Uterus (tissue), 4 donors: Measurements from ENCODE around the gene MBP. TPM values are rescaled to one million over a fixed set of nuclear protein-coding genes. Genes with fewer than 3 reads are reported as not detected.
A peak's percentile ranks its signal among the peaks of the same experiment; 100 is the strongest.

Source experiments
- DNase-seq, 2 donors: peaks; one replicate each; pipeline ENCODE4 v3.0.0-alpha.2; 2019 to 2020
- H3K27ac ChIP-seq, 2 donors: fragments of 200-600 bp; sonication (generic); 1 replicate in 1 of 2; 2 replicates in 1 of 2; pipeline ENCODE4 v1.5.1; 2016 to 2018
- H3K27me3 ChIP-seq, 2 donors: fragments of 200-600 bp; sonication (generic); one replicate each; pipeline ENCODE4 v1.5.1; 2018 to 2019; ENCODE audit warnings: control low read depth in 1 of 2
- H3K36me3 ChIP-seq, 2 donors: fragments of 200-600 bp; sonication (generic); one replicate each; pipeline ENCODE4 v1.5.1; 2019; ENCODE audit warnings: control low read depth in 1 of 2
- H3K4me1 ChIP-seq, 2 donors: fragments of 200-600 bp; sonication (generic); one replicate each; pipeline ENCODE4 v1.5.1; 2018 to 2019; ENCODE audit warnings: control low read depth in 1 of 2
- H3K4me3 ChIP-seq, 2 donors: fragments of 200-600 bp; sonication (generic); 1 replicate in 1 of 2; 2 replicates in 1 of 2; pipeline ENCODE4 v1.5.1; 2018 to 2019; ENCODE audit warnings: mild to moderate bottlenecking in 1 of 2
- H3K9me3 ChIP-seq, 2 donors: fragments of 200-600 bp; sonication (generic); one replicate each; pipeline ENCODE4 v1.5.1; 2019; ENCODE audit warnings: control low read depth in 1 of 2
- CTCF ChIP-seq, 4 experiments: fragments of 200-600 bp in 2 of 4; fragments of 450-650 bp in 2 of 4; sonication (generic) in 2 of 4; IDR thresholded peaks; one replicate each; pipeline ENCODE4 v1.5.1; 2016 to 2019; ENCODE audit warnings: antibody characterized with exemption in 4 of 4, mild to moderate bottlenecking in 2 of 4, moderate library complexity in 1 of 4
- POLR2A ChIP-seq, 2 donors: fragments of 450-650 bp; IDR thresholded peaks; one replicate each; pipeline ENCODE4 v1.6.1; 2016; ENCODE audit warnings: antibody characterized with exemption in 2 of 2, mild to moderate bottlenecking in 1 of 2, moderate library complexity in 1 of 2
- intact Hi-C: fragments of 100-400 bp; cut with DNase I; formaldehyde crosslinking; loops from one replicate; pipeline ENCODE4 v1.15.1; 2023; ENCODE audit warnings: low total_unique reads
- total RNA-seq, 4 donors: library from RNA; depleted of rRNA in 3 of 4; stranded (reverse); fragments of >200 nt in 3 of 4; gene quantifications; one replicate each; pipeline versions ENCODE4 v1.1.0 to v1.2.4, GENCODE V29; 2014 to 2023
- donor health status: DM: yes; HTN: yes; CAD: no.

The MBP gene
- total RNA-seq, 4 donors from 2014 or later: 12.1 to 52.2 (median 19.8) TPM

- Histone ChIP-seq H3K4me1 (no peaks in the 10 kb centered on the region), H3K27ac (no peak overlapping the region), H3K36me3 (no peaks in the 10 kb centered on the region), H3K9me3 (no peaks in the 10 kb centered on the region), H3K4me3 (no peak overlapping the region), H3K27me3 (no peaks in the 10 kb centered on the region)
- intact Hi-C loops: no loop called here
- DNase-seq: peak; percentile 39 to 58
- TF ChIP-seq CTCF (IDR thresholded peaks at IDR 0.05): no peak
Measured at GRCh38 chr18:77165503-77166188, 33.1 kb upstream of the MBP start.

- TF ChIP-seq CTCF (IDR thresholded peaks at IDR 0.05): no peak
- TF ChIP-seq POLR2A (IDR thresholded peaks at IDR 0.05): no peak
Measured at GRCh38 chr18:77164763-77165485, 32.3 kb upstream of the MBP start.

GRCh38 chr18:77164026-77164425 is 31.4 kb upstream of the MBP start:
- no peak overlapping the region for H3K4me3 ChIP-seq
- H3K9me3 ChIP-seq: no peaks in the 10 kb centered on the region
- H3K36me3 ChIP-seq: no peaks in the 10 kb centered on the region
- TF ChIP-seq POLR2A (IDR thresholded peaks at IDR 0.05): no peak
- TF ChIP-seq CTCF (IDR thresholded peaks at IDR 0.05): no peak
- no peak overlapping the region for H3K27ac ChIP-seq
- intact Hi-C loops: no loop called here
- no peaks in the 10 kb centered on the region for H3K27me3 ChIP-seq
- no peaks in the 10 kb centered on the region for H3K4me1 ChIP-seq
- DNase-seq: no peak

More at GRCh38 chr18:77164763-77165485, 32.3 kb upstream of the MBP start:
- intact Hi-C loops: no loop called here
- no peak for DNase-seq
- no peaks in the 10 kb centered on the region for H3K27me3 ChIP-seq
- no peaks in the 10 kb centered on the region for H3K9me3 ChIP-seq
- H3K27ac ChIP-seq: no peak overlapping the region
- no peak overlapping the region for H3K4me3 ChIP-seq
- H3K4me1 ChIP-seq: no peaks in the 10 kb centered on the region
- no peaks in the 10 kb centered on the region for H3K36me3 ChIP-seq

- H3K36me3 ChIP-seq: no peaks in the 10 kb centered on the region
- no peaks in the 10 kb centered on the region for H3K9me3 ChIP-seq
- no peak overlapping the region for H3K4me3 ChIP-seq
- no peaks in the 10 kb centered on the region for H3K27me3 ChIP-seq
- no peak overlapping the region for H3K27ac ChIP-seq
- no peaks in the 10 kb centered on the region for H3K4me1 ChIP-seq
- TF ChIP-seq POLR2A (IDR thresholded peaks at IDR 0.05) (no peak), CTCF (IDR thresholded peaks at IDR 0.05) (no peak)
- DNase-seq: no peak
- intact Hi-C loops: no loop called here
Measured at GRCh38 chr18:77162580-77162979, 30.0 kb upstream of the MBP start.

GRCh38 chr18:77161961-77162360 is 29.4 kb upstream of the MBP start:
- Histone ChIP-seq H3K36me3 (no peaks in the 10 kb centered on the region), H3K4me1 (no peaks in the 10 kb centered on the region), H3K9me3 (no peaks in the 10 kb centered on the region), H3K27ac (no peak overlapping the region), H3K27me3 (no peaks in the 10 kb centered on the region), H3K4me3 (no peak overlapping the region)
- DNase-seq: no peak
- intact Hi-C loops: no loop called here
- no peak for TF ChIP-seq POLR2A (IDR thresholded peaks at IDR 0.05)
- no peak for TF ChIP-seq CTCF (IDR thresholded peaks at IDR 0.05)
